ENCODE measurements around the gene HCN4. TPM values are rescaled to one million over a fixed set of nuclear protein-coding genes. Genes with fewer than 3 reads are reported as not detected.

The HCN4 gene
- total RNA-seq, 2 experiments from 2014 or later = not detected

DNA sequence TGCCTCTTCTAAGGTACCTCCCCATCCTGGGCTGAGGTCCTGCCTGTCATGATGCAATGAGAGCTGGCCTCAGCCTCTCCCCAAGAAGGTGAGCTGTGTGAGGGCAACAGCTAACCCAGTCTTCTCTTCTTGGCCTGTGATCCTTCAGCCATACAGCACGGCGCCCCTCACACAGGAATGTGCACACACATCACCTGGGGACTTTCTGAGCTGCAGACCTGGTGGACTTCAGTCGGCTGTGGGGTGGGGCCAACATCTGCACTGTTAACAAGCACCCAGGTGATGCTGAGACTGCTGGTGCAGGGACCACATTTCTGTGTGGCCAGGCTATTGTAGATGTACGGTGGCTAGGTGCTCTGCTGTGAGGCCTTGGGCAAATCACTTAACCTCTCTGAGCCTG lies 14.5 kb downstream of the HCN4 start:
- no peak overlapping the region for H3K27ac ChIP-seq (ENCODE audit: low read depth in 1 of 2, low read length in 2 of 2)
- H3K4me1 ChIP-seq (ENCODE audit: insufficient read depth, low read length) = no peaks in the 10 kb centered on the region
- H3K9me3 ChIP-seq (ENCODE audit: control insufficient read depth in 1 of 2, insufficient read depth in 1 of 2, low read length in 2 of 2) = peaks cover 0 to 14% of the 10 kb centered on the region in 2 experiments
- ChIA-PET POLR2A (no interaction called here), CTCF (no interaction called here)
- no peaks in the 10 kb centered on the region for H3K36me3 Mint-ChIP-seq (ENCODE audit: low read depth)
- H3K9me3 Mint-ChIP-seq = no peaks in the 10 kb centered on the region
- H3K4me1 Mint-ChIP-seq (ENCODE audit: low read depth) = no peaks in the 10 kb centered on the region
- intact Hi-C loops (cut with DNase I, micrococcal nuclease) = no loop called here
- H3K27me3 Mint-ChIP-seq = peaks cover 9% of the 10 kb centered on the region
- no peaks in the 10 kb centered on the region for H3K27me3 ChIP-seq (ENCODE audit: control insufficient read depth in 1 of 2, insufficient read depth in 2 of 2, low read length in 2 of 2)
- DNase-seq (no peak), ATAC-seq (ENCODE audit: poor library complexity) (no peak)
- TF ChIP-seq, protein P1, sequence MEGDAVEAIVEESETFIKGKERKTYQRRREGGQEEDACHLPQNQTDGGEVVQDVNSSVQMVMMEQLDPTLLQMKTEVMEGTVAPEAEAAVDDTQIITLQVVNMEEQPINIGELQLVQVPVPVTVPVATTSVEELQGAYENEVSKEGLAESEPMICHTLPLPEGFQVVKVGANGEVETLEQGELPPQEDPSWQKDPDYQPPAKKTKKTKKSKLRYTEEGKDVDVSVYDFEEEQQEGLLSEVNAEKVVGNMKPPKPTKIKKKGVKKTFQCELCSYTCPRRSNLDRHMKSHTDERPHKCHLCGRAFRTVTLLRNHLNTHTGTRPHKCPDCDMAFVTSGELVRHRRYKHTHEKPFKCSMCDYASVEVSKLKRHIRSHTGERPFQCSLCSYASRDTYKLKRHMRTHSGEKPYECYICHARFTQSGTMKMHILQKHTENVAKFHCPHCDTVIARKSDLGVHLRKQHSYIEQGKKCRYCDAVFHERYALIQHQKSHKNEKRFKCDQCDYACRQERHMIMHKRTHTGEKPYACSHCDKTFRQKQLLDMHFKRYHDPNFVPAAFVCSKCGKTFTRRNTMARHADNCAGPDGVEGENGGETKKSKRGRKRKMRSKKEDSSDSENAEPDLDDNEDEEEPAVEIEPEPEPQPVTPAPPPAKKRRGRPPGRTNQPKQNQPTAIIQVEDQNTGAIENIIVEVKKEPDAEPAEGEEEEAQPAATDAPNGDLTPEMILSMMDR (IDR thresholded peaks at IDR 0.05) = no peak
- H3K36me3 ChIP-seq (ENCODE audit: insufficient read depth, low read length) = no peaks in the 10 kb centered on the region
- H3K27ac Mint-ChIP-seq = no peak overlapping the region
- no peak overlapping the region for H3K4me3 ChIP-seq (ENCODE audit: low read length)
- no peak overlapping the region for H3K4me3 Mint-ChIP-seq

DNA sequence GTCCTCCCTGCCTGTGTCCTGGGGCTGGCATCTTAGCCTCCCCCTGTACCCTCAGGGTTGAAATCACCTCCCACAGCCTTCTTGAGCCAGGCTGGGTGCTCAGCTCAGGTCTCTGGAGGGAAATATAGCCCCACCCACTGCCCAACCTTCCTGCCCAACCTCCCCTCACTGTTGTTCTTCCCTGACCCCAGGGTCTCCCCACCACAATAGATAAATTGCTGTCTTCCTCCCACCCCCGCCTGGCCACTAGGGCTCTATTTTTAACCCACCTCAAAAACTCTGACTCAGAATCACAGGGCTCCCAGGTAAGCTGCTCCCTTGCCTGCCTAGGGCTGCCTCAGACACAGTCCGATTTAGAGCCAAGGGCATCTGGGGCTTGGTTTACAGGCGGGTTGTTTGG lies 15.0 kb downstream of the HCN4 start:
- Histone ChIP-seq H3K36me3 (ENCODE audit: insufficient read depth, low read length) (no peaks in the 10 kb centered on the region), H3K4me1 (ENCODE audit: insufficient read depth, low read length) (no peaks in the 10 kb centered on the region), H3K4me3 (ENCODE audit: low read length) (no peak overlapping the region), H3K9me3 (ENCODE audit: control insufficient read depth in 1 of 2, insufficient read depth in 1 of 2, low read length in 2 of 2) (peaks cover 0 to 14% of the 10 kb centered on the region in 2 experiments), H3K27me3 (ENCODE audit: control insufficient read depth in 1 of 2, insufficient read depth in 2 of 2, low read length in 2 of 2) (no peaks in the 10 kb centered on the region), H3K27ac (ENCODE audit: low read depth in 1 of 2, low read length in 2 of 2) (no peak overlapping the region)
- Mint-ChIP-seq H3K4me3 (no peak overlapping the region), H3K27ac (no peak overlapping the region), H3K4me1 (ENCODE audit: low read depth) (no peaks in the 10 kb centered on the region), H3K36me3 (ENCODE audit: low read depth) (no peaks in the 10 kb centered on the region), H3K9me3 (no peaks in the 10 kb centered on the region), H3K27me3 (peaks cover 9% of the 10 kb centered on the region)
- TF ChIP-seq, protein P1 (IDR thresholded peaks at IDR 0.05) = no peak
- CTCF ChIA-PET = no interaction called here
- POLR2A ChIA-PET = no interaction called here
- intact Hi-C loops (cut with DNase I, micrococcal nuclease) = no loop called here
- DNase-seq = no peak
- ATAC-seq (ENCODE audit: poor library complexity) = no peak

DNA sequence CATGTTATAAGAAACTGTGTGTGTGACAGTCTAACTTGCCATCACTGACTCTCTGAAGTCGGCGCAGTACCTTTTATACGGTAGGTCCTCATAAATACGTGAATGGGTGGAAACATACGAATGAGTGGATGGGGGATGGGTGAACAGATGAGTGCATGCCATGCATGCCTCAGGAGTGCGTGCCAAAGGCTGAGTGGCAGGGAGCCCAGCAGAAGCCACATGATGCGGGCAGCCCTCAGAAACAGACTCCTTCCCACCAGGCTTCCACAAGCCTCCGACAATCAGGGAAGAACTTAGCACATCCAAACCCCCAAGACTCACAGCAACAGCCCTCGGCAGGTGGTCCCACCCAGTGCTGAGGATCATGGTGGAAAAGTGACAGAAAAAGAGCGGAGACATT lies 16.7 kb downstream of the HCN4 start:
- POLR2A ChIA-PET = no interaction called here
- Histone ChIP-seq H3K4me1 (ENCODE audit: insufficient read depth, low read length) (no peaks in the 10 kb centered on the region), H3K36me3 (ENCODE audit: insufficient read depth, low read length) (no peaks in the 10 kb centered on the region), H3K27me3 (ENCODE audit: control insufficient read depth in 1 of 2, insufficient read depth in 2 of 2, low read length in 2 of 2) (no peaks in the 10 kb centered on the region), H3K4me3 (ENCODE audit: low read length) (no peak overlapping the region), H3K9me3 (ENCODE audit: control insufficient read depth in 1 of 2, insufficient read depth in 1 of 2, low read length in 2 of 2) (peaks cover 0 to 11% of the 10 kb centered on the region in 2 experiments), H3K27ac (ENCODE audit: low read depth in 1 of 2, low read length in 2 of 2) (no peak overlapping the region)
- Mint-ChIP-seq H3K9me3 (no peaks in the 10 kb centered on the region), H3K27me3 (peaks cover 12% of the 10 kb centered on the region), H3K36me3 (ENCODE audit: low read depth) (no peaks in the 10 kb centered on the region), H3K4me1 (ENCODE audit: low read depth) (no peaks in the 10 kb centered on the region), H3K4me3 (no peak overlapping the region), H3K27ac (no peak overlapping the region)
- CTCF ChIA-PET = no interaction called here
- no peak for ATAC-seq (ENCODE audit: poor library complexity)
- TF ChIP-seq, protein P1 (IDR thresholded peaks at IDR 0.05) = no peak
- intact Hi-C loops (cut with DNase I, micrococcal nuclease) = no loop called here
- DNase-seq = no peak
